ENCODE measurements around the gene MLLT3.

MLLT3 gene

DNA sequence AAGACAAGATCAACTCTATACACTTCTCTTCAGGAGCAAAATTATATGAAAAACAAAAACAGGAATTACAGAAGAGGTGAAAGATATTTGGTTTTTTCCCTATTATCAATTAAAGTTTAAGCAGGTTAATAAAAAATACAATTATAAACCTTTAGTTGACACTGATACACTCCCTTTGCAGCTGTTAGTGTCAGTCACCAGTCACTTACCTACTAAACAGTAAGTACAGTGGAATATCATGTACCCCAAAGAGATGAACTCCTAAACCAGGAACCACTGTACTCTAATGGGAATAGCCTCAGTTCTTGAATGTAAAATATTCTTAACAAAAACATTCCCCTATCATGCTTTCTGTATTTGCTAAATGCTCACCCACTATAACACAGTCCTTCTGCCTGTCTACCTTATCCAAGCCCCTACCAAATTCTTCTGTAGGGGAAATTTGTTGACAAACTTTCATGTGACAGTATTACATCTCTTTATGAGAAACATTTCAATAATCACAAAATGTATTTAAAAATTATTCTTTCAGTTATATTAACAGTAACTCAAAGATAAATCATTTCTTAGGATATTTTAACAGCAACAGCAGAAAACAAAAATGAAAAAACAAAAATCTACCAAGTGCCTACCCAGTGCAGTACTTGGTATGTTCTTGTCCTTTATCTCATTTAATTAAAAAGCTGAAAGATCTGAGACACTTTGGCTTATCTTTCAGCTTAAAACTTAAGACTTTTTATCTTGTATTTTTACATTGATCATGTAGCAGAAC is 212.8 kb downstream of the MLLT3 start:
- no peak overlapping the region for H2AFZ ChIP-seq (ENCODE audit: insufficient read depth, low read length, poor library complexity)
- H3K79me1 ChIP-seq (ENCODE audit: low read length), result no peaks in the 10 kb centered on the region
- no peak overlapping the region for H3K4me3 ChIP-seq (ENCODE audit: low read depth, low read length)
- H3K4me2 ChIP-seq (ENCODE audit: low read length), result no peak overlapping the region
- no peak overlapping the region for H2BK12ac ChIP-seq (ENCODE audit: low read length)
- no peak overlapping the region for H3K23ac ChIP-seq (ENCODE audit: low read length)
- no peak overlapping the region for H3K9ac ChIP-seq (ENCODE audit: low read length)
- H3K4me1 ChIP-seq (ENCODE audit: control insufficient read depth in 1 of 2, insufficient read depth in 2 of 2, low read length in 2 of 2), result no peaks in the 10 kb centered on the region
- no peak overlapping the region for H3K14ac ChIP-seq (ENCODE audit: low read length)
- H4K91ac ChIP-seq (ENCODE audit: low read depth, low read length), result no peak overlapping the region
- H3K18ac ChIP-seq (ENCODE audit: low read length), result no peak overlapping the region
- H2BK5ac ChIP-seq (ENCODE audit: low read depth, low read length, poor library complexity), result no peak overlapping the region
- H3K4ac ChIP-seq (ENCODE audit: low read depth, low read length), result no peak overlapping the region
- H4K8ac ChIP-seq (ENCODE audit: low read depth, low read length), result no peak overlapping the region
- DNase-seq, result no peak
- H2AK5ac ChIP-seq (ENCODE audit: low read length), result no peak overlapping the region
- H3K79me2 ChIP-seq (ENCODE audit: control insufficient read depth, insufficient read depth, low read length, poor library complexity), result no peaks in the 10 kb centered on the region
- H3K27ac ChIP-seq (ENCODE audit: low read depth, low read length), result no peak overlapping the region
- H2BK120ac ChIP-seq (ENCODE audit: insufficient read depth, low read length, poor library complexity), result no peak overlapping the region
- H3K36me3 ChIP-seq (ENCODE audit: control insufficient read depth in 1 of 2, insufficient read depth in 2 of 2, low read length in 2 of 2), result no peaks in the 10 kb centered on the region
- no peaks in the 10 kb centered on the region for H3K9me3 ChIP-seq (ENCODE audit: insufficient read depth, low read depth, low read length)
- H4K12ac ChIP-seq (ENCODE audit: low read depth, low read length), result no peak overlapping the region
- no peaks in the 10 kb centered on the region for H3K27me3 ChIP-seq (ENCODE audit: insufficient read depth, low read length)

DNA sequence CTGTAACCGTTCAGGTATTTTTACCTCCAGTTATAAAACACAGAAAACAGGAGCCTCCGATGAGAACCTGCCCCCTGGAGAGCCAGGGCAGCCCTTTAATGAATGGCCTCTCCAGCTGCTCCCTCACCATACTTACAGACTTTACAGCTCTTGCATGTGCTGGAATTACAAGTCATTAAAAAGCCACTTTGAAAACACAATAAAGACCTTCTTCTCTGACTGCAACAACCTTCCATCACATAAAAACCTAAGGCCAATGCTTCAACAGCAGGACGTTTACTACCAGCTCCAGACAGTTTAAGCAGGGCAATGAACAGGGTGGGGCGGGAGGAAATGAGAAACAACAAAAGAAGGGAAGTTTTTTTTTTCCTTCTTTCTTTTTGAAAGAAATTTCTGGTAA is 213.8 kb downstream of the MLLT3 start:
- H2AK5ac ChIP-seq (ENCODE audit: low read length), result no peak overlapping the region
- H3K79me2 ChIP-seq (ENCODE audit: control insufficient read depth, insufficient read depth, low read length, poor library complexity), result no peaks in the 10 kb centered on the region
- no peaks in the 10 kb centered on the region for H3K36me3 ChIP-seq (ENCODE audit: control insufficient read depth in 1 of 2, insufficient read depth in 2 of 2, low read length in 2 of 2)
- H3K4ac ChIP-seq (ENCODE audit: low read depth, low read length), result no peak overlapping the region
- no peak for DNase-seq
- no peak overlapping the region for H3K4me2 ChIP-seq (ENCODE audit: low read length)
- no peaks in the 10 kb centered on the region for H3K4me1 ChIP-seq (ENCODE audit: control insufficient read depth in 1 of 2, insufficient read depth in 2 of 2, low read length in 2 of 2)
- H4K12ac ChIP-seq (ENCODE audit: low read depth, low read length), result no peak overlapping the region
- no peak overlapping the region for H2BK120ac ChIP-seq (ENCODE audit: insufficient read depth, low read length, poor library complexity)
- H4K91ac ChIP-seq (ENCODE audit: low read depth, low read length), result no peak overlapping the region
- H3K23ac ChIP-seq (ENCODE audit: low read length), result no peak overlapping the region
- no peak overlapping the region for H3K27ac ChIP-seq (ENCODE audit: low read depth, low read length)
- H3K79me1 ChIP-seq (ENCODE audit: low read length), result no peaks in the 10 kb centered on the region
- no peaks in the 10 kb centered on the region for H3K9me3 ChIP-seq (ENCODE audit: insufficient read depth, low read depth, low read length)
- no CpG with 5 or more reads among the region's 4 CpGs for WGBS (ENCODE audit: extremely low coverage, insufficient coverage, insufficient read length)
- H3K4me3 ChIP-seq (ENCODE audit: low read depth, low read length), result no peak overlapping the region
- no peak overlapping the region for H3K14ac ChIP-seq (ENCODE audit: low read length)
- H3K27me3 ChIP-seq (ENCODE audit: insufficient read depth, low read length), result no peaks in the 10 kb centered on the region
- H3K18ac ChIP-seq (ENCODE audit: low read length), result no peak overlapping the region
- H3K9ac ChIP-seq (ENCODE audit: low read length), result no peak overlapping the region
- H4K8ac ChIP-seq (ENCODE audit: low read depth, low read length), result no peak overlapping the region
- no peak overlapping the region for H2AFZ ChIP-seq (ENCODE audit: insufficient read depth, low read length, poor library complexity)
- H2BK5ac ChIP-seq (ENCODE audit: low read depth, low read length, poor library complexity), result no peak overlapping the region
- H2BK12ac ChIP-seq (ENCODE audit: low read length), result no peak overlapping the region

DNA sequence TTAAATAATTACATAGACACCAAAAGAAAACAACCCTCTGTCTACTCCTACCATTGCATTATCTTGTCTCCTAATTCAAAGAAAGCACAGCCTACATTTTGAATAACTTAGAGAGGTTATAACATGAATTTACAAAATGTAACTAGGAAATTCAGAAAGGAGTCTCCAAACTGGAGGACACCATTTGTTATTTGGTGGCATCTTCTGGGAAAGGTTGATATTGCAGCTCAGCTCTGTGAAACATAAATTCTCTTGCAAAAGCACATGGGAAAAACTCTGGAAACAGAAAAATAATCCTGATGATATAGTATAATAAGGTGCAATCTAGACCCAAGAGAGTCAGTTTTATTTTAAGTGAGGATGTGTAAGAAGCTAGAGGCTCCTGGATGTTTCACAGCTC is 215.3 kb downstream of the MLLT3 start:
- H3K14ac ChIP-seq (ENCODE audit: low read length), result no peak overlapping the region
- H3K79me1 ChIP-seq (ENCODE audit: low read length), result no peaks in the 10 kb centered on the region
- no peaks in the 10 kb centered on the region for H3K36me3 ChIP-seq (ENCODE audit: control insufficient read depth in 1 of 2, insufficient read depth in 2 of 2, low read length in 2 of 2)
- H3K18ac ChIP-seq (ENCODE audit: low read length), result no peak overlapping the region
- no peak overlapping the region for H4K12ac ChIP-seq (ENCODE audit: low read depth, low read length)
- no peak overlapping the region for H3K9ac ChIP-seq (ENCODE audit: low read length)
- DNase-seq, result no peak
- no peak overlapping the region for H4K91ac ChIP-seq (ENCODE audit: low read depth, low read length)
- H3K4me2 ChIP-seq (ENCODE audit: low read length), result no peak overlapping the region
- no peaks in the 10 kb centered on the region for H3K27me3 ChIP-seq (ENCODE audit: insufficient read depth, low read length)
- no peak overlapping the region for H3K27ac ChIP-seq (ENCODE audit: low read depth, low read length)
- no peak overlapping the region for H2BK5ac ChIP-seq (ENCODE audit: low read depth, low read length, poor library complexity)
- H2AK5ac ChIP-seq (ENCODE audit: low read length), result no peak overlapping the region
- H3K4me3 ChIP-seq (ENCODE audit: low read depth, low read length), result no peak overlapping the region
- H2BK12ac ChIP-seq (ENCODE audit: low read length), result no peak overlapping the region
- no peak overlapping the region for H3K23ac ChIP-seq (ENCODE audit: low read length)
- no peak overlapping the region for H2BK120ac ChIP-seq (ENCODE audit: insufficient read depth, low read length, poor library complexity)
- no peaks in the 10 kb centered on the region for H3K9me3 ChIP-seq (ENCODE audit: insufficient read depth, low read depth, low read length)
- no peak overlapping the region for H2AFZ ChIP-seq (ENCODE audit: insufficient read depth, low read length, poor library complexity)
- H3K4ac ChIP-seq (ENCODE audit: low read depth, low read length), result no peak overlapping the region
- no peaks in the 10 kb centered on the region for H3K4me1 ChIP-seq (ENCODE audit: control insufficient read depth in 1 of 2, insufficient read depth in 2 of 2, low read length in 2 of 2)
- no peak overlapping the region for H4K8ac ChIP-seq (ENCODE audit: low read depth, low read length)
- no peaks in the 10 kb centered on the region for H3K79me2 ChIP-seq (ENCODE audit: control insufficient read depth, insufficient read depth, low read length, poor library complexity)

DNA sequence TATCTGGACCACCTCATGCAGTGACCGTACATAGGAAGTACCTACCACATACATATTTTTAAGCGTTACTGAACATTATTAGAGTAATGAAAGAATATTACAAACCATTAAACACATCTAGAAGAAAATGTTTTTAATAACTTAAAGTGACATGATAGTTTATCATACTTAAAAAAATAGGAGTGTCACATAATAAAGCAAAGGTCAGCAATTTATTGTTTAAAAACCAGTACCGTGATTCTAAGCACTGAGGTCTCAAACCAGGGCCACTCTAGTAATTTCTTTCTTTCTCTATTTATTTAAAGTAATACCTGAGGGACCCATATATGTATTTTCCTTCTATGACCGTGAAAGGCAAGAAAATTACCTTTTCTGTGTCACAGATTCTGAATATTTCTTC is 216.0 kb downstream of the MLLT3 start:
- H3K9me3 ChIP-seq (ENCODE audit: insufficient read depth, low read depth, low read length), result no peaks in the 10 kb centered on the region
- no peak for DNase-seq
- H3K79me1 ChIP-seq (ENCODE audit: low read length), result no peaks in the 10 kb centered on the region
- no peak overlapping the region for H3K4me2 ChIP-seq (ENCODE audit: low read length)
- H3K36me3 ChIP-seq (ENCODE audit: control insufficient read depth in 1 of 2, insufficient read depth in 2 of 2, low read length in 2 of 2), result no peaks in the 10 kb centered on the region
- no peak overlapping the region for H2AFZ ChIP-seq (ENCODE audit: insufficient read depth, low read length, poor library complexity)
- H3K4ac ChIP-seq (ENCODE audit: low read depth, low read length), result no peak overlapping the region
- no peak overlapping the region for H3K4me3 ChIP-seq (ENCODE audit: low read depth, low read length)
- no peak overlapping the region for H2BK120ac ChIP-seq (ENCODE audit: insufficient read depth, low read length, poor library complexity)
- no peaks in the 10 kb centered on the region for H3K79me2 ChIP-seq (ENCODE audit: control insufficient read depth, insufficient read depth, low read length, poor library complexity)
- H2AK5ac ChIP-seq (ENCODE audit: low read length), result no peak overlapping the region
- no peak overlapping the region for H3K9ac ChIP-seq (ENCODE audit: low read length)
- no peak overlapping the region for H4K8ac ChIP-seq (ENCODE audit: low read depth, low read length)
- no peak overlapping the region for H2BK12ac ChIP-seq (ENCODE audit: low read length)
- WGBS (ENCODE audit: extremely low coverage, insufficient coverage, insufficient read length), result no CpG with 5 or more reads among the region's 4 CpGs
- no peak overlapping the region for H3K18ac ChIP-seq (ENCODE audit: low read length)
- H3K4me1 ChIP-seq (ENCODE audit: control insufficient read depth in 1 of 2, insufficient read depth in 2 of 2, low read length in 2 of 2), result no peaks in the 10 kb centered on the region
- H4K91ac ChIP-seq (ENCODE audit: low read depth, low read length), result no peak overlapping the region
- no peak overlapping the region for H4K12ac ChIP-seq (ENCODE audit: low read depth, low read length)
- H3K14ac ChIP-seq (ENCODE audit: low read length), result no peak overlapping the region
- no peak overlapping the region for H3K23ac ChIP-seq (ENCODE audit: low read length)
- H3K27me3 ChIP-seq (ENCODE audit: insufficient read depth, low read length), result no peaks in the 10 kb centered on the region
- no peak overlapping the region for H2BK5ac ChIP-seq (ENCODE audit: low read depth, low read length, poor library complexity)
- H3K27ac ChIP-seq (ENCODE audit: low read depth, low read length), result no peak overlapping the region

All from trophoblast cell (in vitro differentiated cells and primary cell).